Transverse colon (tissue), 4 donors: ENCODE measurements around the gene STT3B. TPM values are rescaled to one million over a fixed set of nuclear protein-coding genes. Genes with fewer than 3 reads are reported as not detected.

Experiments
- DNase-seq: peaks from one replicate; pipeline ENCODE4 v3.0.0-alpha.2; 2019
- H3K27ac ChIP-seq, 4 donors: fragments of 200-600 bp; sonication (generic); 2 replicates each; pipeline ENCODE4 v1.5.1; 2016 to 2018; ENCODE audit warnings: inconsistent platforms in 4 of 4
- H3K27me3 ChIP-seq: fragments of 200-600 bp; sonication (generic); 2 replicates; pipeline ENCODE4 v1.5.1; 2017; ENCODE audit warnings: inconsistent platforms
- H3K36me3 ChIP-seq, 4 donors: fragments of 200-600 bp; sonication (generic); 2 replicates each; pipeline ENCODE4 v1.5.1; 2017 to 2019; ENCODE audit warnings: inconsistent platforms in 4 of 4
- H3K4me1 ChIP-seq, 4 donors: fragments of 200-600 bp; sonication (generic); 2 replicates each; pipeline ENCODE4 v1.5.1; 2017 to 2020; ENCODE audit warnings: inconsistent platforms in 4 of 4
- H3K4me3 ChIP-seq, 4 donors: fragments of 200-600 bp; sonication (generic); 1 replicate in 1 of 4; 2 replicates in 3 of 4; pipeline versions ENCODE4 v1.5.1 to v1.6.1; 2017 to 2019; ENCODE audit warnings: inconsistent platforms in 4 of 4
- H3K9me3 ChIP-seq, 2 donors: fragments of 200-600 bp; sonication (generic); 2 replicates each; pipeline ENCODE4 v1.5.1; 2017 to 2019; ENCODE audit warnings: inconsistent platforms in 2 of 2
- CTCF ChIP-seq, 5 experiments: fragments of 200-600 bp in 3 of 5; fragments of 450-650 bp in 2 of 5; sonication (generic) in 3 of 5; IDR thresholded peaks; 1 replicate in 2 of 5; 2 replicates in 3 of 5; pipeline ENCODE4 v1.5.1; 2016 to 2017; ENCODE audit warnings: antibody characterized with exemption in 5 of 5, inconsistent platforms in 3 of 5, mild to moderate bottlenecking in 2 of 5, moderate library complexity in 1 of 5
- EP300 ChIP-seq: sonication (generic); formaldehyde crosslinking; IDR thresholded peaks from one replicate; pipeline ENCODE4 v1.6.1; 2017; ENCODE audit warnings: antibody characterized with exemption, low read depth
- POLR2A ChIP-seq: fragments of 450-650 bp; IDR thresholded peaks from one replicate; pipeline ENCODE4 v1.6.1; 2016; ENCODE audit warnings: antibody characterized with exemption, mild to moderate bottlenecking, moderate library complexity
- POLR2AphosphoS5 ChIP-seq, 3 donors: sonication (generic); formaldehyde crosslinking; IDR thresholded peaks; one replicate each; pipeline ENCODE4 v1.6.1; 2016; ENCODE audit warnings: antibody characterized with exemption in 3 of 3
- WGBS, 2 donors: methylation state at CpG; one replicate each; pipeline ENCODE4 v1.1.5; 2018; ENCODE audit warnings: low coverage in 1 of 2; 5-methylcytosine and 5-hydroxymethylcytosine counted together
- in situ Hi-C, 4 donors: fragments of 200-750 bp; cut with MboI; loops; one replicate each; pipeline versions ENCODE4 v1.15.0 to v1.15.1; 2017; ENCODE audit warnings: low sequenced_read_pairs in 3 of 4, low pct_ligation_motif_present in 1 of 4, low pct_unique_long_range_greater_than_20kb in 1 of 4
- intact Hi-C: fragments of 100-400 bp; cut with DNase I; formaldehyde crosslinking; loops from one replicate; pipeline ENCODE4 v1.15.1; 2023; ENCODE audit warnings: low total_unique reads
- total RNA-seq, 4 donors: library from RNA; depleted of rRNA; stranded (reverse); fragments of >200 nt; gene quantifications; one replicate each; pipeline ENCODE4 v1.1.0, GENCODE V29; 2016

Gene STT3B
- total RNA-seq, 4 donors from 2014 or later, result 32.8 to 128 (median 60.9) TPM

- TF ChIP-seq CTCF (IDR thresholded peaks at IDR 0.05) (no peak), EP300 (no peak), POLR2AphosphoS5 (IDR thresholded peaks at IDR 0.05) (no peak), POLR2A (no peak)
- 16 to 38% methylated on average over 2 of the region's 2 CpGs for WGBS, 2 donors
- in situ Hi-C loops, result no loop called here
- Histone ChIP-seq H3K27me3 (no peaks in the 10 kb centered on the region), H3K9me3 (no peaks in the 10 kb centered on the region), H3K4me3 (peak overlapping the region in 1 of 4 donors; percentile 13), H3K27ac (peak overlapping the region; percentile 26 to 56 (median 48)), H3K4me1 (peaks cover 23 to 71% (median 50%) of the 10 kb centered on the region in 4 donors), H3K36me3 (no peaks in the 10 kb centered on the region)
- no peak for DNase-seq
- intact Hi-C loops, result no loop called here
Observed at GRCh38 chr3:31536497-31536896, 3.8 kb downstream of the STT3B start.

GRCh38 chr3:31538801-31539200, 6.1 kb downstream of the STT3B start:
- no peak for TF ChIP-seq CTCF (IDR thresholded peaks at IDR 0.05)
- no peak for TF ChIP-seq EP300
- TF ChIP-seq POLR2AphosphoS5 (IDR thresholded peaks at IDR 0.05), result no peak
- no peak for TF ChIP-seq POLR2A
- intact Hi-C loops, result no loop called here
- Histone ChIP-seq H3K27ac (no peak overlapping the region), H3K36me3 (no peaks in the 10 kb centered on the region), H3K4me1 (peaks cover 23 to 73% (median 50%) of the 10 kb centered on the region in 4 donors), H3K4me3 (no peak overlapping the region), H3K27me3 (no peaks in the 10 kb centered on the region), H3K9me3 (no peaks in the 10 kb centered on the region)
- WGBS, 2 donors, result 82 to 93% methylated on average over 2 of the region's 2 CpGs
- DNase-seq, result no peak
- in situ Hi-C loops, result no loop called here

- H3K4me1 ChIP-seq, result peaks cover 23 to 73% (median 47%) of the 10 kb centered on the region in 4 donors
- DNase-seq, result no peak
- in situ Hi-C loops, result no loop called here
- no peak for TF ChIP-seq EP300
- TF ChIP-seq POLR2A, result no peak
- no peak for TF ChIP-seq POLR2AphosphoS5 (IDR thresholded peaks at IDR 0.05)
- TF ChIP-seq CTCF (IDR thresholded peaks at IDR 0.05), result no peak
- no peaks in the 10 kb centered on the region for H3K27me3 ChIP-seq
- WGBS, 2 donors, result 54% methylated on average over 1 of the region's 1 CpG; no CpG with 5 or more reads in 1 of the 2 donors
- no peak overlapping the region for H3K27ac ChIP-seq
- no peaks in the 10 kb centered on the region for H3K9me3 ChIP-seq
- H3K36me3 ChIP-seq, result no peaks in the 10 kb centered on the region
- H3K4me3 ChIP-seq, result no peak overlapping the region
- intact Hi-C loops, result no loop called here
Observed at GRCh38 chr3:31539275-31539674, 6.5 kb downstream of the STT3B start.

DNA sequence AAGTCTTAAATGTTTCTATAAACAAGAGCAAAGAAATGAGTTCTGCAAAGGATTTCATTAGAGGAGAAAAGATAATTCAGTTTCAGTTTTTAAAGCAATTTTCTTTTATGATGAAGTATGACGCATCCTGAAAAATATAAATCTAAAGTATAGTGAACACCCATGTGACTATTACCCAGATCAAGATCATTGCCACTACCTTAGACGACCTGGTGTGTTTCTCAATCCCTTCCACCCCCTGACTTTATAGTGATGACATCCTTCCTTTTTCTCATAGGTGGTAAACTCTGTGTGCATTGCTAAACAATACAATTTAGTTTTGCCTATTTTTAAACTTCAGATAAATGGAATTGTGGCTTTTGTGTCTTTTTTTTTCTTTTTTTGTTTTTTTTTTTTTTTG, 8.4 kb downstream of the STT3B start:
- DNase-seq, result no peak
- in situ Hi-C loops, result no loop called here
- TF ChIP-seq CTCF (IDR thresholded peaks at IDR 0.05), result no peak
- TF ChIP-seq POLR2AphosphoS5 (IDR thresholded peaks at IDR 0.05), result no peak
- TF ChIP-seq EP300, result no peak
- no peak for TF ChIP-seq POLR2A
- H3K36me3 ChIP-seq, result no peaks in the 10 kb centered on the region
- no peaks in the 10 kb centered on the region for H3K9me3 ChIP-seq
- 64 to 66% methylated on average over 2 of the region's 2 CpGs for WGBS, 2 donors
- no peak overlapping the region for H3K4me3 ChIP-seq
- peaks cover 22 to 71% (median 38%) of the 10 kb centered on the region in 4 donors for H3K4me1 ChIP-seq
- no peaks in the 10 kb centered on the region for H3K27me3 ChIP-seq
- H3K27ac ChIP-seq, result no peak overlapping the region
- intact Hi-C loops, result no loop called here
